ENCODE data around the gene CSNK1D.

CSNK1D gene

DNA sequence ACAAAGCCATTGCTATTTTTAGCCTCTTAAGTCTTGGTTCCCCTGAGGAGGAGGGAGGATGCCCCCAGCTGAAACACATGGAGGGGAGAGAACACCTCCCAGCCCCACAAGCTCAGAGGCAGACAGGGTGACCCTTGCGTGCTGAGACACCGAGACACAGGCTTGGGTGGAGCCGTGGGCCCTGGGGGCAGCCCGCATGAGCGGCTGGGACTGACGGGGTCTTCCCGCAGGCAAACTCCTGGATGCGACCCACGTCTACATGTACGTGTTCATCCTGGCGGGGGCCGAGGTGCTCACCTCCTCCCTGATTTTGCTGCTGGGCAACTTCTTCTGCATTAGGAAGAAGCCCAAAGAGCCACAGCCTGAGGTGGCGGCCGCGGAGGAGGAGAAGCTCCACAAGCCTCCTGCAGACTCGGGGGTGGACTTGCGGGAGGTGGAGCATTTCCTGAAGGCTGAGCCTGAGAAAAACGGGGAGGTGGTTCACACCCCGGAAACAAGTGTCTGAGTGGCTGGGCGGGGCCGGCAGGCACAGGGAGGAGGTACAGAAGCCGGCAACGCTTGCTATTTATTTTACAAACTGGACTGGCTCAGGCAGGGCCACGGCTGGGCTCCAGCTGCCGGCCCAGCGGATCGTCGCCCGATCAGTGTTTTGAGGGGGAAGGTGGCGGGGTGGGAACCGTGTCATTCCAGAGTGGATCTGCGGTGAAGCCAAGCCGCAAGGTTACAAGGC is 34.9 kb downstream of the CSNK1D start:
- peak; percentile 82 for DNase-seq

DNA sequence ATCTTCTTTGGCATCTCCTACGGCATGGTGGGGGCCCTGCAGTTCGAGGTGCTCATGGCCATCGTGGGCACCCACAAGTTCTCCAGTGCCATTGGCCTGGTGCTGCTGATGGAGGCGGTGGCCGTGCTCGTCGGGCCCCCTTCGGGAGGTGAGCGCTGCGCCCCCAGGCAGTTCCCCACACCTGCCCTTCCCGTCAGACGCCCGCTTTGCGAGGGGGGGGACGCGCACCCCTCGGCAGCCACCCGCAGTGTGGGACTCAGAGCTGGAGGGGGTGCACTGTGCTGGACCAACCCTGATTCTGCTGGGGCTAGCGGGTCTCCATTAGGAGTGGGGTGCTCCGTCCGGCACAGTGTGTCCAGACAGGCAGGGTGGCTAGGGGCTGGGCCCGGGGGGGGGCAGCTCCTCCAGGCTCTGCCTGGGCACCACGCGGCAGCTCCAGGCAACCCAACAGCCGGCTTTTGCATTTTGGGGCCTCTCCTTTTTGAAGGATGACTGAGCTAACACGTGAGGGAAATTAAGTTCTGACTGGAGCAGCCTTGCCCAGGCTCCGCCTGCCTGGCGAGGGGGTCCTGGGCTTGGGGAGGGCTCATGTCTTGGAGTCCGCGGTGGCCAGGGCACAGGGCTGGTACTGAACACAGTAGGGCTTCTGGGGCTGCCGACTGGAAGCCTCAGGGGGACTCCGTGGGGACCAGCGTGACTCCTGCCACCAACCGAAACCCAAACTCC is 35.6 kb downstream of the CSNK1D start:
- DNase-seq, result no peak

DNA sequence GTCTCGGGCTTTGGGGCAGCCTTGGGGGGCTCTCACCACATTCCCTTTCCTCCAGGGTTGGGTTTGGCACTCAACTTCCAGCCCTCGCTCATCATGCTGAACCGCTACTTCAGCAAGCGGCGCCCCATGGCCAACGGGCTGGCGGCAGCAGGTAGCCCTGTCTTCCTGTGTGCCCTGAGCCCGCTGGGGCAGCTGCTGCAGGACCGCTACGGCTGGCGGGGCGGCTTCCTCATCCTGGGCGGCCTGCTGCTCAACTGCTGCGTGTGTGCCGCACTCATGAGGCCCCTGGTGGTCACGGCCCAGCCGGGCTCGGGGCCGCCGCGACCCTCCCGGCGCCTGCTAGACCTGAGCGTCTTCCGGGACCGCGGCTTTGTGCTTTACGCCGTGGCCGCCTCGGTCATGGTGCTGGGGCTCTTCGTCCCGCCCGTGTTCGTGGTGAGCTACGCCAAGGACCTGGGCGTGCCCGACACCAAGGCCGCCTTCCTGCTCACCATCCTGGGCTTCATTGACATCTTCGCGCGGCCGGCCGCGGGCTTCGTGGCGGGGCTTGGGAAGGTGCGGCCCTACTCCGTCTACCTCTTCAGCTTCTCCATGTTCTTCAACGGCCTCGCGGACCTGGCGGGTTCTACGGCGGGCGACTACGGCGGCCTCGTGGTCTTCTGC is 36.3 kb downstream of the CSNK1D start:
- no peak for DNase-seq

DNA sequence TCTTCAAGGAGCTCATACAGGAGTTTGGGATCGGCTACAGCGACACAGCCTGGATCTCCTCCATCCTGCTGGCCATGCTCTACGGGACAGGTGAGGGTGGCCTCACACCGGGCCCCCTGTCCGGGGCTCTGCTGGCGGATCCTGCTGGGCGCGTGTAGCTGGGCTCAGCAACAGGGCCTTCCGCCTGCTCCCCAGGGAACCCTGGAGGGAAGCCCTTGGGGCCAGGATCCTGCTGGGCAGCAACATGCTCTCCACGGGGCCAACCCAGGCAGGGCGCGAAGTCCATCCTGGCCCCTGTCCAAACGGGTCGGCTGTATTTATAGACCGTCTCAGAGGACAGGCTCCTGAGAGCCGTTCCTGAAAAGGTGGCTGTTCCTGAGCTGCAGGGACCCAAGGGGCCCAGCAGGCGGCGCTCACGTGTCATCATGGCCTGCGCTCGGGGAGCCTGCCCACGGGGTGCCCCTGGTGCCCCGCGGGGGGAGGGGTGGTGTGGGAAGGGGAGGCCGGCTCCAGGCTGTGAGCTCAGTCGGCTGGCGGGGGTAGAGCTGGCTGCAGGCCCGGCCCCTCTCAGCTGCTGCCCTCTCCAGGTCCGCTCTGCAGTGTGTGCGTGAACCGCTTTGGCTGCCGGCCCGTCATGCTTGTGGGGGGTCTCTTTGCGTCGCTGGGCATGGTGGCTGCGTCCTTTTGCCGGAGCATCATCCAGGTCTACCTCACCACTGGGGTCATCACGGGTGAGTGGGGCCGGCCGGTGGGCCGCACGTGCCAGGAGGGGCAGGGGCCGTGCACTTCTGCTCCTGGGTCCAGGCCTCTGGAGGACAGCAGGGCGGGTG is 37.1 kb downstream of the CSNK1D start:
- peak; percentile 44 for DNase-seq

DNA sequence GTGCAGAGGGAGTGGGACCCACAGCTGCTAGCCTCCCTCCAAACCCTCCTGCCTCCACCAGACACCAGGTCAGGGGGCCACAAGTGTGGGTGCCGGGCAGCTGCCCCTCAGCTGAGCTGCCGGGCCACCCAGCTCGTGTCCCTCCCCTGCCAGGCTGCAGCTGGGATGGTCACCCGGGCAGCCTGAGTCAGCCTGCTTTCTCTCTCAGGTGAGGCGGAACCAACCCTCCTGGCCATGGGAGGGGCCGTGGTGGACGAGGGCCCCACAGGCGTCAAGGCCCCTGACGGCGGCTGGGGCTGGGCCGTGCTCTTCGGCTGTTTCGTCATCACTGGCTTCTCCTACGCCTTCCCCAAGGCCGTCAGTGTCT is 37.7 kb downstream of the CSNK1D start:
- DNase-seq, result no peak

DNA sequence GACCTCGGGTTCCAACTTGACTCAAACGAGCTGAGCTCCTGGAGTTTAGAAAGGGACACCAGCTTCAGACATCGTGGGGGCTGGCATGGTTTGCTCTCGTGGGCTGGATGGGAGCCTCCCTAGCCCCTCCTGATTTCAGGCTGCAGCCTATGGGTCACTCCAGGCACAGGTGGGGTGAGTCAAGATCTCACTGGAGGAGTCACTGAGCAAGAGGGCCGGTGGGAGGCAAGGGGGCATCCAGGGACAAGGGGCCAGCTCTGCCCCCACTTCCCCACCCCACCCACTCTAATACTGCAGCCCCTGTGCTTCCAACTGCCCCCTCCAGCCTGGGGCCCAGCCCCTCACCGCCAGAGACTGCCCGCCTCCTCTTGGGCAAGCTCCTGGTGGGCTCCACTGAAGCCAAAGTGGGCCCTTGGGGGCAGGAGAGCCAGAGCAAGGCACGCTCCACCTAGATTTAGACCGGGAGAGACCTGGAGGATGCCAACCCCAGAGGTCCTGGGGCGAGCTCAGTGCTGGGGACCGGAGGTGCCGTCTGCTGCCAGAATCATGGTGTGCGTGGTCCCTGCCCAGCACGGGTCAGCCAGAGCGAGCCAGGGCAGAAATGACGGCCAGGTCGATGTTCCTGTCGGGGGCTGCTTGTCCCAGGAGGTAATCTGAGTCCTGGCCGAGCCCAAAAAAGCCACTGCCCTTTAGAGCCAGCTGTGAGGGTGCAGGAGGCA is 38.3 kb downstream of the CSNK1D start:
- DNase-seq, result no peak

DNA sequence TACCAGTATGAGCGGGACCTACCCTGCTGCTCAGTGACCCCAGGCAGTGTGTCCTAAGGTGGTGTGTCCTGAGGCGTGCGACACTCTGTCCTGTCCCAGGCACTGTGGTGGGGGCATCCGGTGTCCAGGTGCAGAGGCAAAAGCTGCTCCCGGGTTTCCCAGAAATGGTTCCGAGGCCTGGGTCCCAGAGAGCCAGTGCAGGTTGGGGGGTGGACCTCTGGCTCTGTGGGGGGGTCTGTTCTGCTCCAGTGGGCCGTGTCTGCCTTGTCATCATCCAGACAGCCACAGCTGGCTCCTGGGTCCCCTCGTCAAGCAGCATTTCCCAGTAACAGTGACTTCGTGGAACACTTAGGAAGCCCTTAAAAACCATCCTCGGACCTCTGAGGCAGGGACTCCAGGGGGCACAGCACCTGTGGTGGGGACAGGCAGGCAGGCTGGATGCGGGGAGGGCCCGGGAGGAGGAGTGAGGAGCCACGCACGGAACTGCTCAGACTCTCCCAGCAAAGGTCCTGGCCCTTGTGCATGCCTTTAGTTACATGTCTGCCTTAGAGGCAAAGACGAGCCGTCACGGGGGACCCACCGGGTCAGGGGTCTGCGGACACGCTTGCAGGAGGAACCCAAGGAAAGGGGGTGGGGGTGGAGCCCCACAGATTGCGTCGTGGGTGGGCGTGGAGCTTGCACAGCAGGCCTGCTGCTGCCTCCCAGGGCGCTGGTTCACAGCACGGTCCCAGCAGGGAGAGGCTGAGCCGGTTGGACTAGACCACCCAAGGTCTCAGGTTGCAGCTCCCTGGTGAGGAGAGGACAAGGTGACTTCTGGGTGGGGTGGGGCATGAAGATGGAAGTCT is 39.1 kb downstream of the CSNK1D start:
- DNase-seq, result no peak

DNA sequence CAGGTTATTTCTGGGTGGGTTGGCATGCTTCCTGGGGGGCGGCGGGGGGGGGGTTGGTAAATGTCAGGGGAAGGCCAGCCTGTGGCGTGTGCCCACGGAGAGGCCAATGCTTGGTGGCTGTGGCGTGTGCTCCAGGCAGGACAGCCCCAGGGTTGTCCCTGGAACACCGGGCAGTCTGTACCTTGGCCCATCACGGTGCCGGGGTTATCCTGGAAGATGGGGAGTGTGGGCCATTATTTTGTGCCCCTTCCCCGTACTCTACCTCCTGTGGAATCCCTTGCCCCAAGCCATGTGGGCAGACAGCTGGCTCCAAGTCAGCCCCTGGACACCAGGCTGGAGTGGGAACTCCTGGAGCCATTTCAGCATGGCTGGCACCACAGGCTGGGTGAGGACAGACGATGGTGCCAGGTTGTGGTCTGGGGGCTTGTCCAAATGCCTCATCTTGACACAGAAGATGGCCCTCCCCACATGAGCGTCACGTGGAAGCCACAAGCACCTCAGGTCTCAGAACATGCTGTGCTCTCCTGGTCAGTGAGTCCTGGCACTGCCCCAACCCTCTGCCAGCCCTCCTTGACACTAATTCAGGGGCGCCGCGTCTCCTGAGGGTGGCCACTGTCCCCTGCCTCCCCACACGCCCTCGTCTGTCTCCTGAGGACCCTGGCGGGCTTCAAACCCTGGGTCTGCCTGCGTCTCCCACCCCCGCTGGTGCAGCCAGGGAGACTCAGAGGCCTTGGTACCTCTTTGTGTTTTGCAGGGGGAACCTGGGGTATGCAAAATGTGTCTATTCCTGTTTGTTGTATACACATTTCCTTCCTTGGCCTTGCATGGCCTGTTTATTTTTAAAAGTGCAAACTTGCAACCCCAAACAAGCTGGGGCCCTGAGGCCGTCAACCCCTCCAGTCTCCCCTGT is 40.4 kb downstream of the CSNK1D start:
- DNase-seq, result no peak

DNA sequence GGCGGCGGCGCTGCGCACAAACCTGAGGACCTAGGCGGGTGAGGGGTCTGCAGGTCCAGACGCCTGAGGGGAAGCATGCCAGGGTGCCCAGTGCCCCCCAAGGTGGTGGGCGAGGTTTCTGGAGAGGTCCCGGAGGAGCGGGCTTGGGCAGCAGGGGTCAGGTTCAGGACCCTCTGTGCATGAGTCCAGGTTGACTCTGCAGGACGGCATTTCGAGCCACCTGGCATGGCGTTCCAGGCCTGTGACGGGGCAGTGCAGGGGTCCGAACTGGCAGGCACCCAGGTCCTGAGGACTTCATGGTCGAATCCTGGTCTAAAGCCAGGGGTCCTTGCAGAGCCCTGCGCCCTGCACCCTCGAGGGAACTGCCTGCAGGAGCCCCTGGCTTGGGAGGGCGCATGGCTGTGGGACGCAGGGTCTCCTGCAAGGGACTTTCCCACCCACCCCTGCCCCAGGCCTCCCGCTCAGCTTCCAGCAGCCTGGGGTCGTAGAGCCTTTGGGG is 41.1 kb downstream of the CSNK1D start:
- no peak for DNase-seq

DNA sequence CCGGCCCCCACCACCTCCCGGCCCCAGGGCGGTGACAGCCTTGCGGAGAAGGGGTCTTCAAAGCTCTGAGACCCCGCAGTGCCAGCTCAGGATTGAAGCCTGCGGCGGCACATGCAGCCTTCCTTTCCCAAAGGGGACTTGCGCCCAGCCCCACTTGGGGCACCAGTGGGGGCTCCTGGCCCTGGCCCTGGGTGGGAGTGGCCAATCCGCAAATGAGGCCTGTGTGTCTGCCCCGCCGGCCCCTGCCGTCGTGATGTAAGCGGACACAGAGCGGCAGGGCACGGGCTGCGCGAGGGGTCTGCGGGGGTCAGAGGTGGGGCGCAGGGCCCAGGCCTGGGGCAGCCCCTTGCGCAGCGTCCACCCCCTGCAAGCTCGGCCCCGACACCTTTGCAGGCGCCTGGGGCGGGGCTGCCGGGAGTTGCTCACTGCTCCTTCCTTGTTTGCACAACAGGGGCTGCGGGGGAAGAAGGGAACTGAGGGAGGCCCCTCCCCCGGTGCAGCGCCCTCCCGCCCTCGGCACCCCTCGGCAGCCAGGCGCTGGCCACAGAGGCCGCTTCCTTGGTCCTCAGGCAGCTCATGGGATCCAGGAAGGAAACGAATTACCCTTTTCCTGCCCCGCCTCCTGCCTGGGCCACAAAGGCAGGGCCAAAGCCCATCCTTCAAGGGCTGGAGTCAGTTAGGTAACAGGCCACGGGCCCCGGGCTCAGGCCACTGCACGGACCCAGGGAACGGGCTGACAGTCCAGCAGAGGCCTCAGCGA is 41.8 kb downstream of the CSNK1D start:
- peak; percentile 52 for DNase-seq

DNA sequence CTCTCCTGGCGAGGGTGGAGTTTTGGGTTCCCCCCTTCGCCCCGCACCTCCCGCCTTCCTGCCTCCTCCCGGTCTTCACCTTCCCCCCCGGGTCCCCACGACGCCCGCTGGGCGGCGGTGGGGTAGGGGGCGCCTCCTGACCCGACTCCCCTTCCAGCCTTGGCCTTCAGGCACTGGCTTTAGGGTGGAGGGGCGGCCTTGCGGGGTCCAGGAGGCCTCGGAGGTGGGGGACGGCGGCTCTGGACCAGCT is 42.3 kb downstream of the CSNK1D start:
- DNase-seq, result no peak

DNA sequence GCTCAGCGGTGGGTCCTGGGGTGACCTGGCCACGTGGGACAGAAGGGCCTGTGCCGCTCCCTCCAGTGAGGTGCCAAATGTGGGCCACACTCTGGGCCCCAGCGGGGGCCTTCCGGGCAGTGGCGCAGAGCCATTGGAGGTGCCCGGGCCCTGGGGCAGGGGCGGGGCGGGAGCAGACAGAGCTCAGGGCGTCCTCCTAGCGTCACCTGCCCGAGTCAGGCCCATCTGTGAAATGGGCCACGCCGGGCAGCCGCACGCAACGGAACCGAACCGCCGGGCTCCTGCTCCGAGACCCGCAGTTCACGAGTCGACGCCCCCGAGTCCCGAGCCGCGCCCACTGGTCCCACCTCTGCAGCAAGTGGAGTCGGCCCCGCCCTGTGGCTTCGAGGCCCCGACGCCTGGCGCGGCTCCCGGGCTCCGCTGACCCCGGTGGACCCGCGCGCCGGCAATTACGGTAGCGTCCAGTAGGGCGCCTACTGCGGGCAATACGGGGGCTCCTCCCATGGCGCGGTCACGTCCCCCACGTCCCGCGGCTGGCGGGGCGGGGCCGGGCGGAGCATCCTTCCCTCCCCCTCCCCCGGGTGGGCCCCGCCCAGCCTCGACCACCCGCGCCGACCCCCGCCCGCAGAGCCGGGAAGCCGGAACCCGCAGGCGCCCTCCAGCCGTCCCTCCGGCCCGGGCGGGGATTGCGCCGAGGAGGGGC is 42.7 kb downstream of the CSNK1D start:
- peak; percentile 90 for DNase-seq

DNA sequence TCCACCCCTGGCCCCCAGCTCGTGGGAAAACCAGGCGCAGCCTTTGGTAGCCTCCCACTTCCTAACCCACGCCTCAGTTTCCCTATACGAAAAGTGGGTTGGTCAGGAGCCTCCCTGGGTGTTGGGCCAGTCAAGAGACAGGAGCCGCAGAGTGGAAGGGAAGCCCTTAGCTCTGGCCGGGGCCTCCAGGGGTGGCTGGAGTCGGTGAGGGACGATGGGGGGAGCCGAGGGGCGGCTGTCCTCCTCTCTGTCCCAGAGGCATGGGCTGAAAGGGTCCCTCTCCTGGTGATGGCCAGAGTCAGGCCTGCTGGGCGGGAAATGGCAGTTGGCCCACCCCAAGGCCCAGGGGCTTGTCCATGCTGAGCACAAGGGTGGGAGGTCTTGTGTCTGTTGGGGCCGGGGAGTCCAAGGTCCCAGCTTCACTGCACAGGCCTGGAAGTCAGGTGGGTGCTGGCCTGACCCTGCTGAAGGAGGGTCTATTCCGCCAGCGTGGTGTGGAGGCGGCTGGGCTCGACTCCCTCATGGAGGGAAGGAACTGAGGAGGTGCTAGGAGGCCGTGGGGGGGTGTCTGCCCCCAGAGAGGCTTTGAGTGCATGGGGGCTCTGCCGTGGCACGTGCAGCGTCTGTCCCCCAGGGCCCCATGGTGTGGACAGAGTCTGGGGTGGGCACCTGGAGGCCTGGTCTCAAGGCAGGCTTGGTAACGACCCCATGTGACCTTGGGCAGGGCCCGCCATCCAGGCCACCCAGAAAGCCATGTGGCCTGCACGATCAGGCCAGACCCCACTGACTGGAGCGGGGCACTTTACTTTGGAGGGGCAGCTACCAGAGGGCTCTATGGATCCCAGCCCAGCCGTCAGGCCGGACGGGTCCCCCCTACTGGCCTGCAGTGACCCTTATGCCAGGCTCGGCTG is 43.5 kb downstream of the CSNK1D start:
- DNase-seq, result no peak

DNA sequence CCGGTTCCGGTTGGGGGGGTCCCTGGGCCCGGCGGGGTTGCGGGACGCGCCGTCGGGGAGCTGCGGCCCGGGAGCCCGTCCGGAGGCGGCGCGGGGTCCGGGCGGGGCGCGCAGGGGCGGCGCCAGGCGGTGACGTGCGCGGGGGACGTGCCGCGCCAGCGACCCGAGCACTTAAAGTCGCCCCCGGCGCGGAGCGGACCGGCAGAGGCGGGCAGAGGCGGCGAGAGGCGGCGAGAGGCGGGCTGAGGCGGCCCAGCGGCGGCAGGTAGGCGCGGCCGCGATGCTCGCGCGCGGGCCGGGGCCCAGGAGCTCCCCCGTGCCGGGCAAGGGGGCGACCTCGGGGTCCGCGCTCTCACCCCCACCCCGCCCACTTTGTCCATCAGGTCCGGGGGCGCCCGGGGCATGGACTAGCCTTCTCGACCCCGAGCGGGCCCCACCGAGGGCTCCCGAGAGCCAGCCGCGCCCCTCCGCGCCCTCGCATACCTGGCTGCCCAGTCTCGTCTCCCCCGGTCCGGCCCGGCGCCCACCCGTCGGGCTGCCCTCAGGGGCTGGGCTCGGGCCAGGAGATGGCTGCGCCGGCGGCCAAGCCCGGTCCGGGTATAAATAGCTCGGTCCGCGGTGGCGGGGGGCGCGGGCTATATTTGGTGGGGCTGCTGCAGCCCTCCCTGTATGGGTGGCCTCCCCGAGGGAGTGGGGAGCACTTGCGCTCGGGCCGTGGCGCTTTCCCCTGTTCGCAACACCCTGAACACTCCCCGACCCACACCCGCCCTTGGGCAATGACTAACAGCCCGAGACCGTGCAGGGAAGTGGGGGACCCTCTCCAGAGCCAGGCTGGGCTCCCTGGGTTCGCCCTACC is 44.4 kb downstream of the CSNK1D start, which contains the start of gene SLC16A3:
Gene SLC16A3 (plus strand): TSS at position 201 of the 856 bp plus-strand sequence. CDS start 6,967 bp downstream, outside the sequence.
- DNase-seq, result peak; percentile 83

DNA sequence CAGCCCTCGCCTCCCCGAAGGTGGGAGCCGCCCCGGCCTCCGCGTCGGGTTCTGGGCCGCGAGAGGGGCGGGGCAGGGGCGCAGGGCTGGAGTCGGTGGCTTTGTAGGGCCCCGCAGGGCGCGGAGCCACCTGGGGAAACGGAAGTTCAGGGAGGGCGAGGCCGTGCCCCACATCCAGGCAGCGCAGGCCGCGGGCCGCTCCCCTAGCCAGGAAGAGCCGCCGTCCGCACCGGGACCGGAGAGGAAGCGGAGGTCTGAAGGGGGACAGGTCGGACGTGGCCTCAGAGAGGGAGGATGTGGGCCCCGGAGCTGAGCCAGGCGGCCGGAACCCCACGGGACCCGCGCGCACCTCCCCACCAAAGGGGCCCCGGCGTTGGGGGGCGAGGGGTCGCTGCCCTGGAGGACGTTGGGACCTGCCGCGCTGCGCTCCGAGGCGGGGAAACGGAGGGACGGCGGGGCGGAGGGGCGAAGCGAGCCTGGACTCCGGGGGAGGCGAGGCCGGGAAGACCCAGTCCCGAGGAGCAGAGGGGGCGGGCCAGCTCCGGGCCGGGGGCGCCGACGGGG is 45.1 kb downstream of the CSNK1D start:
- no peak for DNase-seq

DNA sequence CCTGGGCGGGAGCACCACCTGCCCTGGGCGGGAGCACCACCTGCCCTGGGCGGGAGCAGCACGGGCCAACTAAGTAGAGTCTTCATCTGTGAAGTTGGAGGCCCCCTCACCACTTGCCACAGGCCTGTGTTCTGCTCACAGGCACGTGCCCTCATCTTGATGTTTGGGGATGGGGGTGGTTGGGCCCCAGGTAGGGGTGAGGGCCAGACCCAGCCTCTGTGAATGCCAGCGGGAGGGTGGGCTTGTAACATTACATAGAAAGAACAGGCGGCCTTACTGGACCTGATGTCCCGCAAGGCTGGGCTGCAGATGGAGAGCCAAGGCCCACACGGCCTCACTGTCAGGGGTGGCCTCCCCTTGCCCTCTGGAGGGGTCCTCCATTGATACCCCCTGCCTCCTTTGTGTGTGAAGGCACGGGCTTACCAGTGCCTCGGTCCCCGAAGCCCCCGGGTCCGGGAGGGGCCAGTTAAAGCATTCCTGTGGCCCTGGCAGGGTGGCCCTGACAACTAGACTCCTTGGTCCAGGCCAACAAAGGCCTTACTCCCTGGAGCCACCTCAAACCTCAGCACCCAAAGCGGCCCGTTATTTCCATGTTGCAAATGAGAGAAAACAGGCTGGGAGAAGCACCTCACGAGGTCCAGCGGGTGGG is 45.7 kb downstream of the CSNK1D start:
- DNase-seq, result no peak

Data from fibroblast of skin of right biceps (primary cell).